Measurements from ENCODE around the gene SAMD14.
A peak's percentile ranks its signal among the peaks of the same experiment; 100 is the strongest.

The SAMD14 gene

GRCh38 chr17:50094753-50095619 lies 35.0 kb downstream of the SAMD14 start, which contains the start of gene PDK2:
PDK2 (plus strand) TSS chr17:50095351; CDS start chr17:50095436, 85 bp downstream.
- DNase-seq, result peak; percentile 86

- peak; percentile 44 for DNase-seq
Observed at GRCh38 chr17:50094243-50094752, 35.7 kb downstream of the SAMD14 start.

GRCh38 chr17:50093807-50094206 lies 36.2 kb downstream of the SAMD14 start:
- no peak for DNase-seq

- no peak for DNase-seq
Observed at GRCh38 chr17:50093246-50093645, 36.7 kb downstream of the SAMD14 start.

GRCh38 chr17:50091918-50092285 lies 38.1 kb downstream of the SAMD14 start:
- DNase-seq, result no peak

GRCh38 chr17:50090971-50091917 lies 38.7 kb downstream of the SAMD14 start:
- DNase-seq, result no peak

GRCh38 chr17:50090071-50090470 lies 39.9 kb downstream of the SAMD14 start:
- no peak for DNase-seq

GRCh38 chr17:50088952-50089825 lies 40.8 kb downstream of the SAMD14 start:
- DNase-seq, result no peak

- DNase-seq, result no peak
Observed at GRCh38 chr17:50087912-50088405, 42.0 kb downstream of the SAMD14 start.

GRCh38 chr17:50087246-50087911 lies 42.6 kb downstream of the SAMD14 start:
- peak; percentile 31 for DNase-seq

- no peak for DNase-seq
Observed at GRCh38 chr17:50081757-50082156, 48.2 kb downstream of the SAMD14 start.

- no peak for DNase-seq
Observed at GRCh38 chr17:50080827-50081226, 49.1 kb downstream of the SAMD14 start.

GRCh38 chr17:50080096-50080480 lies 49.9 kb downstream of the SAMD14 start:
- DNase-seq, result no peak

GRCh38 chr17:50079334-50080095 lies 50.4 kb downstream of the SAMD14 start:
- DNase-seq, result no peak

GRCh38 chr17:50078430-50078829 lies 51.5 kb downstream of the SAMD14 start:
- no peak for DNase-seq

GRCh38 chr17:50076591-50077235 lies 53.2 kb downstream of the SAMD14 start:
- no peak for DNase-seq

GRCh38 chr17:50076221-50076590 lies 53.8 kb downstream of the SAMD14 start:
- DNase-seq, result no peak

- no peak for DNase-seq
Observed at GRCh38 chr17:50075446-50076032, 54.4 kb downstream of the SAMD14 start.

GRCh38 chr17:50074227-50074626 lies 55.7 kb downstream of the SAMD14 start:
- no peak for DNase-seq

GRCh38 chr17:50072925-50073324 lies 57.0 kb downstream of the SAMD14 start:
- DNase-seq, result no peak
